K562 (cell line): Measurements from ENCODE around the gene POLR2L. TPM values are rescaled to one million over a fixed set of nuclear protein-coding genes. Genes with fewer than 3 reads are reported as not detected.

Source experiments
- ARID2 ChIP-seq: fragments of 450-650 bp; IDR thresholded peaks from 2 replicates; pipeline ENCODE4 v1.6.1; 2017; ENCODE audit warnings: antibody characterized with exemption, mild to moderate bottlenecking
- CBFA2T2 ChIP-seq: fragments of 450-650 bp; conservative IDR thresholded peaks from 2 replicates; pipeline ENCODE4 v1.6.1; 2017; ENCODE audit warnings: mild to moderate bottlenecking
- E2F1 ChIP-seq: sonication (generic); formaldehyde crosslinking; IDR thresholded peaks from 2 replicates; pipeline ENCODE4 v1.8.1; 2023; ENCODE audit warnings: mild to moderate bottlenecking, missing genetic modification reagents, moderate library complexity
- HDAC2 ChIP-seq: fragments of 450-650 bp; IDR thresholded peaks from 2 replicates; pipeline ENCODE4 v1.6.1; 2016; ENCODE audit warnings: mild to moderate bottlenecking
- ILK ChIP-seq: fragments of 450-650 bp; IDR thresholded peaks from 2 replicates; pipeline ENCODE4 v1.6.1; 2016; ENCODE audit warnings: missing genetic modification characterization, low read depth, mild to moderate bottlenecking, missing compliant biosample characterization, moderate library complexity, borderline replicate concordance
- IRF2 ChIP-seq: sonication (generic); formaldehyde crosslinking; IDR thresholded peaks from 2 replicates; pipeline ENCODE4 v1.8.1; 2022; ENCODE audit warnings: mild to moderate bottlenecking, missing genetic modification reagents
- KDM1A ChIP-seq, 2 experiments: fragments of 450-650 bp; IDR thresholded peaks; 2 replicates each; pipeline ENCODE4 v1.6.1; 2016; ENCODE audit warnings: mild to moderate bottlenecking in 2 of 2
- KDM5B ChIP-seq: fragments of 200-600 bp; sonication (generic); IDR thresholded peaks from 2 replicates; pipeline ENCODE4 v1.6.1; 2012; ENCODE audit warnings: low read depth, mild to moderate bottlenecking, moderate library complexity, low read length, control low read depth, inconsistent platforms; ENCODE audit not compliant: insufficient replicate concordance
- MTA3 ChIP-seq: fragments of 450-650 bp; formaldehyde crosslinking; IDR thresholded peaks from 2 replicates; pipeline ENCODE4 v1.6.1; 2017; ENCODE audit warnings: mild to moderate bottlenecking, borderline replicate concordance
- MYC ChIP-seq, 2 experiments: fragments of 250-450 bp in 1 of 2; sonication (Bioruptor Pico) in 1 of 2; IDR thresholded peaks; 2 replicates each; pipeline versions ENCODE4 v1.5.1 to v1.6.1; 2012 to 2021; ENCODE audit warnings: low read depth in 2 of 2, borderline replicate concordance in 1 of 2, improper control_type of control experiment in 1 of 2, low read length in 1 of 2, mild to moderate bottlenecking in 1 of 2, moderate library complexity in 1 of 2
- MYNN ChIP-seq, 2 experiments: sonication (generic); formaldehyde crosslinking in 1 of 2; IDR thresholded peaks; 2 replicates each; pipeline versions ENCODE4 v1.5.0 to v1.6.1; 2016 to 2020; ENCODE audit warnings: antibody characterized with exemption in 1 of 2, missing genetic modification reagents in 1 of 2
- RBM25 ChIP-seq: fragments of 200-400 bp; formaldehyde crosslinking; IDR thresholded peaks from 2 replicates; pipeline ENCODE4 v1.6.1; 2018; ENCODE audit warnings: low read length, low read depth, moderate library complexity; ENCODE audit not compliant: severe bottlenecking
- RBM34 ChIP-seq: fragments of 200-400 bp; formaldehyde crosslinking; IDR thresholded peaks from 2 replicates; pipeline ENCODE4 v1.6.1; 2018; ENCODE audit warnings: low read length, borderline replicate concordance; ENCODE audit not compliant: insufficient read depth
- SNAPC5 ChIP-seq: fragments of 250-450 bp; sonication (Bioruptor Pico); IDR thresholded peaks from 2 replicates; pipeline ENCODE4 v1.8.0; 2021; ENCODE audit warnings: moderate library complexity, mild to moderate bottlenecking, inconsistent platforms
- STAT6 ChIP-seq: sonication (generic); formaldehyde crosslinking; IDR thresholded peaks from 2 replicates; pipeline ENCODE4 v1.8.1; 2023; ENCODE audit warnings: mild to moderate bottlenecking, missing genetic modification reagents
- TFAP4 ChIP-seq: sonication (generic); formaldehyde crosslinking; IDR thresholded peaks from 2 replicates; pipeline ENCODE4 v1.8.0; 2022; ENCODE audit warnings: missing genetic modification reagents, mild to moderate bottlenecking, moderate library complexity, borderline replicate concordance
- ZBTB33 ChIP-seq: sonication (generic); formaldehyde crosslinking; IDR thresholded peaks from 2 replicates; pipeline ENCODE4 v1.8.1; 2023; ENCODE audit warnings: mild to moderate bottlenecking, missing genetic modification reagents
- ZNF134 ChIP-seq: fragments of 250-450 bp; sonication (Bioruptor Pico); conservative IDR thresholded peaks from 2 replicates; pipeline ENCODE4 v1.4.0; 2020
- ZNF175 ChIP-seq: fragments of 200-800 bp; sonication (Bioruptor generic); IDR thresholded peaks from 2 replicates; pipeline ENCODE4 v1.6.1; 2016; ENCODE audit warnings: low read depth, mild to moderate bottlenecking, missing genetic modification characterization, missing compliant biosample characterization
- ZNF217 ChIP-seq: sonication (generic); formaldehyde crosslinking; IDR thresholded peaks from 2 replicates; pipeline ENCODE4 v1.8.0; 2022; ENCODE audit warnings: mild to moderate bottlenecking, missing genetic modification reagents
- ZNF408 ChIP-seq: fragments of 250-450 bp; sonication (Bioruptor Pico); IDR thresholded peaks from 2 replicates; pipeline ENCODE4 v1.4.0; 2020; ENCODE audit warnings: low read depth, mild to moderate bottlenecking, moderate library complexity
- polyA plus RNA-seq, 8 experiments: library from polyadenylated mRNA; depleted of rRNA in 4 of 8; stranded (reverse) in 5 of 8; unstranded in 3 of 8; fragments of >200 nt; fragmentation: Nextera tagmentation in 2 of 8; fragmentation: Illumina TruSeq in 1 of 8; extraction: Ambion mirVana in 2 of 8; extraction: Trizol in 1 of 8; gene quantifications; 2 replicates each; pipeline versions ENCODE4 v1.2.1 to v1.2.3, GENCODE V29; 2011 to 2014; ENCODE audit warnings: inconsistent platforms in 1 of 8, missing spikeins in 1 of 8
- total RNA-seq, 7 experiments: library from RNA; depleted of rRNA in 6 of 7; stranded (reverse); fragments of >200 nt in 6 of 7; fragmentation: Illumina TruSeq in 2 of 7; extraction: Trizol in 2 of 7; gene quantifications; 2 replicates each; pipeline versions ENCODE4 v1.2.1 to v1.2.3, GENCODE V29; 2011 to 2021; ENCODE audit warnings: low replicate concordance in 1 of 7

The POLR2L gene
- total and polyA plus RNA-seq, 9 of the 15 experiments (the other 6 are each of a cell fraction or from before 2014, with no cell fraction given), result 38.3 to 688 (median 108) TPM

GRCh38 chr11:813456-814096 is 28.8 kb downstream of the POLR2L start (continued):
- TF ChIP-seq ZBTB33 (peak; percentile 48; the same call in 1 of the 2 replicates), ZNF408 (CRISPR knock-in tag) (no peak), ZNF175 (CRISPR knock-in tag) (no peak), ZNF134 (CRISPR knock-in tag) (no peak), RBM34 (no peak), KDM5B (no peak), ARID2 (no peak), HDAC2 (no peak), CBFA2T2 (no peak), IRF2 (CRISPR knock-in tag) (no peak), ILK (tag) (no peak), RBM25 (no peak), MYNN (IDR thresholded peaks at IDR 0.05) (peak; percentile 26; the same call in 1 of the 2 replicates), MYNN (CRISPR knock-in tag; IDR thresholded peaks at IDR 0.05) (no peak), ZNF217 (CRISPR knock-in tag) (no peak), SNAPC5 (CRISPR knock-in tag) (no peak), STAT6 (CRISPR knock-in tag) (no peak), E2F1 (CRISPR knock-in tag) (no peak), TFAP4 (CRISPR knock-in tag) (0 out of 2 replicates have a peak, but pooled peaks have one; percentile 44), KDM1A (IDR thresholded peaks at IDR 0.05) (no peak), MTA3 (no peak), MYC (IDR thresholded peaks at IDR 0.05; ENCODE audit: low read depth, low read length) (peak; percentile 66; the same call in 1 of the 2 replicates), MYC (CRISPR knock-in tag; IDR thresholded peaks at IDR 0.05; ENCODE audit: borderline replicate concordance, low read depth) (no peak)
